BJ (cell line): ENCODE measurements around the gene HDDC3. TPM values are rescaled to one million over a fixed set of nuclear protein-coding genes. Genes with fewer than 3 reads are reported as not detected.

ENCODE experiments used
- CTCF ChIA-PET: fragments of 350-600 bp; formaldehyde crosslinking; extraction: SDS; loops from one replicate; lab custom pipeline; 2021; ENCODE audit warnings: antibody characterized with exemption, inconsistent platforms; lab: Yijun Ruan, JAX
- POLR2A ChIA-PET: fragments of 300-600 bp; sonication (Branson Sonifier 250); formaldehyde crosslinking; extraction: SDS; loops from one replicate; lab custom pipeline; 2021; ENCODE audit warnings: antibody characterized with exemption; lab: Charles Lee
- DNase-seq: peaks from one replicate; pipeline ENCODE4 v3.0.0-alpha.2; 2011; ENCODE audit warnings: low read depth
- H3K27me3 ChIP-seq: 2 replicates; pipeline ENCODE4 v1.6.0; 2011; ENCODE audit warnings: low read length; ENCODE audit not compliant: control insufficient read depth, insufficient read depth
- H3K36me3 ChIP-seq: 2 replicates; pipeline ENCODE4 v1.5.1; 2011; ENCODE audit warnings: low read length; ENCODE audit not compliant: control insufficient read depth, insufficient read depth
- H3K4me3 ChIP-seq: 2 replicates; pipeline ENCODE4 v1.5.1; 2011; ENCODE audit warnings: low read depth, mild to moderate bottlenecking, control low read depth, low read length
- polyA plus RNA-seq: library from polyadenylated mRNA; depleted of rRNA; stranded (reverse); fragments of >200 nt; gene quantifications from 2 replicates; pipeline ENCODE4 v1.2.3, GENCODE V29; 2011
- TF ChIP-seq, protein P1 (sequence below): IDR thresholded peaks from 2 replicates; pipeline ENCODE4 v1.5.1; 2011; ENCODE audit warnings: low read depth, mild to moderate bottlenecking, control low read depth, inconsistent platforms, low read length, moderate library complexity; ENCODE audit not compliant: insufficient read depth

The HDDC3 gene
- polyA plus RNA-seq, 1 experiment = 12.3 TPM

DNA sequence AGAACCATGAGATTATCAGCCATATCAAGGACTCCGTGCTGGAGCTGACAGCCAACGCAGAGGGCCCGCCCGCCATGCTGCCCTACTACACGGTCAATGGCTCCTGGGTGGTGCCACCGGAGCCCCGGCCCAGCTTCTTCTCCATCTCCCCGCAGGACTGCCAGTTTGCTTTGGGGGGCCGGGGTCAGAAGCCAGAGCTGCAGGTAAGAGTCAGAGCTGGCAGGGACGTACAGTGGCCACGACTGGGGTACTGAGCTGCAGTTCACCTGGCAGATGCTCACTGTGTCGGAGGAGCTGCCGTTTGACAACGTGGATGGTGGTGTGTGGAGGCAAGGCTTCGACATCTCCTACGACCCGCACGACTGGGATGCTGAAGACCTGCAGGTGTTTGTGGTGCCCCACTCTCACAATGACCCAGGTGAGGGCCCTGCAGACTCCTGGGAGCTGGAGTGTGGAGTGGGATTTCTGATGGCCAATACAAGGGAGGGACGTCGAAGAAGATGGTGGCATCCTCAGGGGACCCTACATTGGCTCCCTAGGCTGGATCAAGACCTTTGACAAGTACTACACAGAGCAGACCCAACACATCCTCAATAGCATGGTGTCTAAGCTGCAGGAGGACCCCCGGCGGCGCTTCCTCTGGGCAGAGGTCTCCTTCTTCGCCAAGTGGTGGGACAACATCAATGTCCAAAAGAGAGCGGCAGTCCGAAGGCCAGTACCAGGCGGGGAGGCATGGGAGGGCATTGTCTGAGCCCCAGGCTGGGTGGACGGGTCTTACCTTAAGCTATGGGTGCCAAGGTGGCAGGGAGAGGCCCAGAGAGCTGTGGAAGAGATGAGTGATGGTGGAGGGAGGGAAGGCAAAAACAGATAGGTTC, 26.8 kb downstream of the HDDC3 start:
- H3K36me3 ChIP-seq = peaks cover 19% of the 10 kb centered on the region
- TF ChIP-seq, protein P1, sequence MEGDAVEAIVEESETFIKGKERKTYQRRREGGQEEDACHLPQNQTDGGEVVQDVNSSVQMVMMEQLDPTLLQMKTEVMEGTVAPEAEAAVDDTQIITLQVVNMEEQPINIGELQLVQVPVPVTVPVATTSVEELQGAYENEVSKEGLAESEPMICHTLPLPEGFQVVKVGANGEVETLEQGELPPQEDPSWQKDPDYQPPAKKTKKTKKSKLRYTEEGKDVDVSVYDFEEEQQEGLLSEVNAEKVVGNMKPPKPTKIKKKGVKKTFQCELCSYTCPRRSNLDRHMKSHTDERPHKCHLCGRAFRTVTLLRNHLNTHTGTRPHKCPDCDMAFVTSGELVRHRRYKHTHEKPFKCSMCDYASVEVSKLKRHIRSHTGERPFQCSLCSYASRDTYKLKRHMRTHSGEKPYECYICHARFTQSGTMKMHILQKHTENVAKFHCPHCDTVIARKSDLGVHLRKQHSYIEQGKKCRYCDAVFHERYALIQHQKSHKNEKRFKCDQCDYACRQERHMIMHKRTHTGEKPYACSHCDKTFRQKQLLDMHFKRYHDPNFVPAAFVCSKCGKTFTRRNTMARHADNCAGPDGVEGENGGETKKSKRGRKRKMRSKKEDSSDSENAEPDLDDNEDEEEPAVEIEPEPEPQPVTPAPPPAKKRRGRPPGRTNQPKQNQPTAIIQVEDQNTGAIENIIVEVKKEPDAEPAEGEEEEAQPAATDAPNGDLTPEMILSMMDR = no peak
- DNase-seq = no peak
- H3K4me3 ChIP-seq = no peak overlapping the region
- no peaks in the 10 kb centered on the region for H3K27me3 ChIP-seq
- ChIA-PET POLR2A (no interaction called here), CTCF (interaction anchor here (1.2 to 5.7 kb wide), 3 partner anchors 9 to 28 kb away, joined by 5 to 94 read pairs (median 7); partner anchors contain the start of genes HDDC3 and UNC45A)

- Histone ChIP-seq H3K4me3 (no peak overlapping the region), H3K36me3 (peaks cover 15% of the 10 kb centered on the region), H3K27me3 (no peaks in the 10 kb centered on the region)
- ChIA-PET POLR2A (no interaction called here), CTCF (interaction anchor here (1.5 to 5.7 kb wide), 2 partner anchors 10 to 28 kb away, joined by 5 to 94 read pairs; partner anchors contain the start of genes HDDC3 and UNC45A)
- no peak for DNase-seq
- TF ChIP-seq, protein P1 = no peak
Measured at GRCh38 chr15:90904746-90905145, 27.6 kb downstream of the HDDC3 start.

DNA sequence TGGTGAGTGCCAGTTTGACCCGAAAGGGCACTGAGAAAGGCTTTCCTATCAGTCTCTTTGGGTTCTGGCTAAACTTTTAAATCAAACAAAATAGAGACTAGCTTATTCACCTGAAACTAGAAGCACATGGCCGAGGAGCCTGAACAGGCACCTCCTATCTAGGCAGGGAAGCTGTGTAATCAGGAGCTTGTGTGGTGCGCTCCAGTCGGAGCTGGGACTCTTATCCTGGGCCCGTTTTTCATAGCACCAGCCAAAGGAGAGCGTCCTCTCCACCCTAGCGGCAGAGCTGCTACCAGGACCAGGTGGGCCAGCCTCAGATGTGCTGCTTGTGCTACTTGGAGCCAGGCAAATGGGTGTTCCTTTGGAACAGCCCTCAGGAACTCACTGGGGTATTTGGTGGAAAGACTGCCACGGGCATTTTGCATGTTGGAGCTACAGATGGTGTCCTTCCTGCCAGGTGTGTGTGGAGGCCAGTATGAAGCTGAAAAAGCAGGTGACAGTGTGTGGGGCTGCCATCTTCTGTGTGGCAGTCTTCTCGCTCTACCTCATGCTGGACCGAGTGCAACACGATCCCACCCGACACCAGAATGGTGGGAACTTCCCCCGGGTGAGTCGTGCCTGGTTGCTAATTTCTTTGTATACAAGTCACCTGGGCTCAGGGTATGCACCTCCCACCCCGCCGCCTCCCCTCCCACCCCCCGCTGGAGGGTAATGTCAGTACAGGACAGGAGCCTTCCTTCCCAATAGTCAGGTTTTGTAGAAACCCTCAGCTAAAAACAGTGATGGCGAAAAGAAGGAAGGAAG, 28.4 kb downstream of the HDDC3 start:
- ChIA-PET CTCF (interaction anchor here (1.8 to 5.7 kb wide), 3 partner anchors 8 to 29 kb away, joined by 5 to 94 read pairs (median 9); partner anchors contain the start of genes HDDC3 and UNC45A), POLR2A (no interaction called here)
- Histone ChIP-seq H3K4me3 (peak overlapping the region; percentile 68), H3K36me3 (peaks cover 14% of the 10 kb centered on the region), H3K27me3 (no peaks in the 10 kb centered on the region)
- DNase-seq = no peak
- TF ChIP-seq, protein P1 = no peak

- peaks cover 14% of the 10 kb centered on the region for H3K36me3 ChIP-seq
- peak within 1 kb of the TSS; percentile 68 for H3K4me3 ChIP-seq
- ChIA-PET POLR2A (no interaction called here), CTCF (interaction anchor here (0.8 to 9.7 kb wide), 10 partner anchors 9 to 369 kb away, joined by 3 to 94 read pairs (median 5); partner anchors contain the start of genes FES, HDDC3 and UNC45A)
- TF ChIP-seq, protein P1 = no peak
- no peak for DNase-seq
- H3K27me3 ChIP-seq = no peaks in the 10 kb centered on the region
Measured at GRCh38 chr15:90902840-90903732, 29.3 kb downstream of the HDDC3 start, which contains the start of gene MAN2A2. MAN2A2 (plus strand) TSS chr15:90903302; CDS start chr15:90904208, 906 bp downstream.
